Central memory CD8-positive, alpha-beta T cell (primary cell): ENCODE data around the gene SERPINH1.

Experiments used
- ATAC-seq: fragments of 150-1000 bp; cut with Tn5 transposase; replicated peaks from 2 replicates; pipeline ENCODE4 v1.10.0; 2022; ENCODE audit warnings: mild to moderate bottlenecking, moderate FRiP score, moderate number of reproducible peaks; ENCODE audit not compliant: poor library complexity, severe bottlenecking; ENCODE audit errors: extremely low read depth
- DNase-seq, 2 donors: peaks; one replicate each; pipeline ENCODE4 v3.0.0; 2021; ENCODE audit warnings: low spot score in 2 of 2
- H3K27ac Mint-ChIP-seq: one replicate; pipeline ENCODE4 v1.8.0; 2022; ENCODE audit warnings: low read depth, mild to moderate bottlenecking, moderate library complexity, mixed read lengths
- H3K27me3 Mint-ChIP-seq: one replicate; pipeline ENCODE4 v1.8.0; 2022; ENCODE audit warnings: mixed read lengths
- H3K36me3 Mint-ChIP-seq: one replicate; pipeline ENCODE4 v1.8.0; 2022; ENCODE audit warnings: mild to moderate bottlenecking, moderate library complexity, mixed read lengths; ENCODE audit not compliant: insufficient read depth
- H3K4me1 Mint-ChIP-seq: one replicate; pipeline ENCODE4 v1.8.0; 2022; ENCODE audit warnings: mixed read lengths
- H3K4me3 Mint-ChIP-seq: one replicate; pipeline ENCODE4 v1.8.0; 2022; ENCODE audit warnings: mild to moderate bottlenecking, moderate library complexity, mixed read lengths
- H3K9me3 Mint-ChIP-seq: one replicate; pipeline ENCODE4 v1.8.0; 2022; ENCODE audit warnings: mixed read lengths

The SERPINH1 gene

GRCh38 chr11:75563978-75564552 lies 2.0 kb downstream of the SERPINH1 start:
- H3K27ac Mint-ChIP-seq: peak overlapping the region; percentile 86
- H3K4me1 Mint-ChIP-seq: peaks cover 47% of the 10 kb centered on the region
- peak overlapping the region; percentile 98 for H3K4me3 Mint-ChIP-seq
- peaks cover 8% of the 10 kb centered on the region for H3K36me3 Mint-ChIP-seq
- H3K9me3 Mint-ChIP-seq: no peaks in the 10 kb centered on the region
- ATAC-seq (no peak), DNase-seq (no peak)
- H3K27me3 Mint-ChIP-seq: no peaks in the 10 kb centered on the region

DNA sequence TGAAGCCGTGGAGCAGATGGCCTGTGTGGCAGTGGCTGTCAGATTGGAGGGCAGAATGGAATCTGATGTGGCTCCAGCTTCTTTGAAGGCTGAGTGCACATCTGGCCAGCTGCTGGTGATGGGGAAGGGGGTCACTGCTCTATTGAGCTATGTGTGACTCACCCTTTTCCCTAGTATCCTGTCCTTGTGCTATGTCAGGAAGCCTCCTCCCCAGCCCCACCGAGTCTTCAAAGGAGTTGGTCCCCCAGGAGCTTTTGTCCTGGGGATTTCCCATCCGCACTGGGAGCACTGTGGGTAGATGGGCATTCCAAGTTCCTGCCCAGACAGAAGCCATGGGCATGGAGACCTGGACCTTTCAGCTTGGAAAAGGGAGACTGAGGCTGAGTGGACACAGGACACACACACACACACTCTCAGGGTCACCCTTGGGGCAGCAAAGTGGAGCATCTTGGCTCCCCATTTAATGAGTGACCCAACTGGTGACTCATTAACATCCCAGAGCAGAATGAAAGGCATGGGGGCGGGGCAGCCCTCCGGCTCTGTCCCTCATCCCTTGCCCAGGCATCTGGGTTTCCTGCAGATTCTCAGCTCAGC lies 3.3 kb downstream of the SERPINH1 start:
- Mint-ChIP-seq H3K4me3 (no peak overlapping the region), H3K9me3 (no peaks in the 10 kb centered on the region), H3K36me3 (peaks cover 8% of the 10 kb centered on the region), H3K4me1 (peaks cover 47% of the 10 kb centered on the region), H3K27ac (no peak overlapping the region), H3K27me3 (no peaks in the 10 kb centered on the region)
- ATAC-seq (no peak), DNase-seq (no peak)

DNA sequence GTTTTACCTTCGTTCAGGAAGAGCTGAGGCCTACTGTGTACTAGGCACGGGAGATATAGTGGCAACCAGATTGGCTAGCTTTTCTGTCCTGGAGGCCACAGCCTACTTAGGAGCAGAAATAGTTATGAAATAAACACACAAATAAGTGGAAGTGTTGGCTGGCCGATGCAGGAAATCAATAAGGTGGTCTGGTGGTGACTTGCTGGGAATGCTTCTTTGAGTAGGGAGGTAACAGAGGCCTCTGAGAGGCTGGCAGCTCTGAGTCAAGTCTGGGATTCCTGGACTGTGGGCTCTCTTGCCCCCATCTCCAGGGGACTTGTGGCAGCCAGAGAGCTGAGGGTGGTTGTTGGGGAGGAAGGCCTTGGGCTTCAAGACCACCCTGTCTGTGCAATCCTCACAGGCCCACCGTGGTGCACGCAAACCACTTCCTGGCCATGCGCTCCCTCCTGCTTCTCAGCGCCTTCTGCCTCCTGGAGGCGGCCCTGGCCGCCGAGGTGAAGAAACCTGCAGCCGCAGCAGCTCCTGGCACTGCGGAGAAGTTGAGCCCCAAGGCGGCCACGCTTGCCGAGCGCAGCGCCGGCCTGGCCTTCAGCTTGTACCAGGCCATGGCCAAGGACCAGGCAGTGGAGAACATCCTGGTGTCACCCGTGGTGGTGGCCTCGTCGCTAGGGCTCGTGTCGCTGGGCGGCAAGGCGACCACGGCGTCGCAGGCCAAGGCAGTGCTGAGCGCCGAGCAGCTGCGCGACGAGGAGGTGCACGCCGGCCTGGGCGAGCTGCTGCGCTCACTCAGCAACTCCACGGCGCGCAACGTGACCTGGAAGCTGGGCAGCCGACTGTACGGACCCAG lies 4.1 kb downstream of the SERPINH1 start:
- Mint-ChIP-seq H3K27me3 (no peaks in the 10 kb centered on the region), H3K4me1 (peaks cover 41% of the 10 kb centered on the region), H3K36me3 (peaks cover 9% of the 10 kb centered on the region), H3K9me3 (no peaks in the 10 kb centered on the region), H3K4me3 (no peak overlapping the region), H3K27ac (peak overlapping the region; percentile 57)
- ATAC-seq (no peak), DNase-seq (no peak)

DNA sequence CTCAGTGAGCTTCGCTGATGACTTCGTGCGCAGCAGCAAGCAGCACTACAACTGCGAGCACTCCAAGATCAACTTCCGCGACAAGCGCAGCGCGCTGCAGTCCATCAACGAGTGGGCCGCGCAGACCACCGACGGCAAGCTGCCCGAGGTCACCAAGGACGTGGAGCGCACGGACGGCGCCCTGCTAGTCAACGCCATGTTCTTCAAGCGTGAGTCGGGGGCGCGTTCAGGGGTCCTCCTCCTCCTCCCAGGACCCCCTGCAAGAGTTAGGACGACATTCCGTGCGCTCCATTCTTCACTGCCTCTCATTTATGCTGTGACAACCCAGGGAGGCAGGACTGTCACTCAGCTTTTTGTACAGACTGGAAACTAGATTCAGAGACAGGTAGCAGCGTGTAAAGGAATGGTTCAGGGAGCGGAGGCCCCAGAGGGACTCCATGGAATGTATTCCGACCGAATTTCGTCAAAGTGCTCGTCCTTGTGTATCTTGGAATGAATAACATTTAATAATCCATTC lies 4.8 kb downstream of the SERPINH1 start:
- peaks cover 11% of the 10 kb centered on the region for H3K36me3 Mint-ChIP-seq

GRCh38 chr11:75567971-75568370 lies 5.9 kb downstream of the SERPINH1 start:
- DNase-seq (no peak), ATAC-seq (no peak)
- Mint-ChIP-seq H3K4me3 (no peak overlapping the region), H3K4me1 (peaks cover 25% of the 10 kb centered on the region), H3K27ac (no peak overlapping the region), H3K9me3 (no peaks in the 10 kb centered on the region), H3K27me3 (no peaks in the 10 kb centered on the region), H3K36me3 (peaks cover 11% of the 10 kb centered on the region)

More for the DNA sequence above, 4.8 kb downstream of the SERPINH1 start:
- no peaks in the 10 kb centered on the region for H3K27me3 Mint-ChIP-seq
- ATAC-seq: no peak
- H3K4me1 Mint-ChIP-seq: peaks cover 35% of the 10 kb centered on the region
- DNase-seq: no peak
- H3K9me3 Mint-ChIP-seq: no peaks in the 10 kb centered on the region
- no peak overlapping the region for H3K4me3 Mint-ChIP-seq
- H3K27ac Mint-ChIP-seq: no peak overlapping the region

DNA sequence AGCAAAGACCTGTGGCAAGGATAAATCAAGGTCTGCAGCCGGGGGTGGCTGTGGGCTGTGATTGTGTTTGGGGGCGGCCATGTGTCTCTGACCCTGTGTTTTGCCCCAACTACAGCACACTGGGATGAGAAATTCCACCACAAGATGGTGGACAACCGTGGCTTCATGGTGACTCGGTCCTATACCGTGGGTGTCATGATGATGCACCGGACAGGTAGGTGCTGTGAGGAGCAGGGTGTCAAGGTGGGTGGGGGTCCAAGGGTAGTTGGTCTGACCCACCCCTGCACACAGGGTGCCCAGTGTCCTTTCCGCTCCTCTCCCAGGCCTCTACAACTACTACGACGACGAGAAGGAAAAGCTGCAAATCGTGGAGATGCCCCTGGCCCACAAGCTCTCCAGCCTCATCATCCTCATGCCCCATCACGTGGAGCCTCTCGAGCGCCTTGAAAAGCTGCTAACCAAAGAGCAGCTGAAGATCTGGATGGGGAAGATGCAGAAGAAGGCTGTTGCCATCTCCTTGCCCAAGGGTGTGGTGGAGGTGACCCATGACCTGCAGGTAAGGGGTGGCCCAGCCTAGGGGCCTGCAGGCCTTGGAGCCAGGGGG lies 6.7 kb downstream of the SERPINH1 start:
- Mint-ChIP-seq H3K27ac (no peak overlapping the region), H3K4me1 (peaks cover 20% of the 10 kb centered on the region), H3K4me3 (no peak overlapping the region), H3K36me3 (peaks cover 11% of the 10 kb centered on the region), H3K9me3 (no peaks in the 10 kb centered on the region), H3K27me3 (no peaks in the 10 kb centered on the region)
- ATAC-seq: no peak
- no peak for DNase-seq

GRCh38 chr11:75570559-75571139 lies 8.6 kb downstream of the SERPINH1 start:
- H3K4me3 Mint-ChIP-seq: no peak overlapping the region
- peaks cover 11% of the 10 kb centered on the region for H3K36me3 Mint-ChIP-seq
- H3K27ac Mint-ChIP-seq: no peak overlapping the region

DNA sequence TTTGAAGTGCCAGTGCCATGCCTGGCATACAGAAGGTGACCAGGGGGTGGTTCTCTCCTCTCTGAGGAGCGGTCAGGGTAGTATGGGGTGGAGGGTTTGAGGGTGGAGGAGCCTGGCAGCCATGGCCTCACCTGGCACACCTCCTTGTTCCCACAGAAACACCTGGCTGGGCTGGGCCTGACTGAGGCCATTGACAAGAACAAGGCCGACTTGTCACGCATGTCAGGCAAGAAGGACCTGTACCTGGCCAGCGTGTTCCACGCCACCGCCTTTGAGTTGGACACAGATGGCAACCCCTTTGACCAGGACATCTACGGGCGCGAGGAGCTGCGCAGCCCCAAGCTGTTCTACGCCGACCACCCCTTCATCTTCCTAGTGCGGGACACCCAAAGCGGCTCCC lies 9.6 kb downstream of the SERPINH1 start:
- Mint-ChIP-seq H3K27me3 (no peaks in the 10 kb centered on the region), H3K27ac (no peak overlapping the region), H3K9me3 (no peaks in the 10 kb centered on the region), H3K4me1 (peaks cover 10% of the 10 kb centered on the region), H3K36me3 (peaks cover 8% of the 10 kb centered on the region), H3K4me3 (no peak overlapping the region)
- ATAC-seq: no peak
- no peak for DNase-seq

More at GRCh38 chr11:75570559-75571139, 8.6 kb downstream of the SERPINH1 start:
- ATAC-seq (no peak), DNase-seq (no peak)
- H3K4me1 Mint-ChIP-seq: peaks cover 6% of the 10 kb centered on the region
- no peaks in the 10 kb centered on the region for H3K27me3 Mint-ChIP-seq
- H3K9me3 Mint-ChIP-seq: no peaks in the 10 kb centered on the region

- DNase-seq (no peak), ATAC-seq (no peak)
- Mint-ChIP-seq H3K36me3 (peaks cover 8% of the 10 kb centered on the region), H3K4me3 (no peak overlapping the region), H3K9me3 (no peaks in the 10 kb centered on the region), H3K27ac (no peak overlapping the region), H3K4me1 (peaks cover 10% of the 10 kb centered on the region), H3K27me3 (no peaks in the 10 kb centered on the region)
Measured at GRCh38 chr11:75572744-75573143, 10.7 kb downstream of the SERPINH1 start.

- peaks cover 7% of the 10 kb centered on the region for H3K36me3 Mint-ChIP-seq
- H3K4me1 Mint-ChIP-seq: peaks cover 10% of the 10 kb centered on the region
- DNase-seq: no peak
- H3K27ac Mint-ChIP-seq: no peak overlapping the region
- ATAC-seq: no peak
- no peaks in the 10 kb centered on the region for H3K27me3 Mint-ChIP-seq
- no peaks in the 10 kb centered on the region for H3K9me3 Mint-ChIP-seq
- H3K4me3 Mint-ChIP-seq: no peak overlapping the region
Measured at GRCh38 chr11:75574698-75575602, 12.9 kb downstream of the SERPINH1 start.

- Mint-ChIP-seq H3K4me3 (no peak overlapping the region), H3K27ac (peak overlapping the region; percentile 78), H3K27me3 (no peaks in the 10 kb centered on the region), H3K4me1 (peaks cover 10% of the 10 kb centered on the region), H3K36me3 (peaks cover 7% of the 10 kb centered on the region), H3K9me3 (no peaks in the 10 kb centered on the region)
- DNase-seq: no peak
- no peak for ATAC-seq
Measured at GRCh38 chr11:75576017-75576416, 14.0 kb downstream of the SERPINH1 start.
